GM12865 (cell line): ENCODE results near the gene EIF4G2.

ENCODE experiments used
- DNase-seq: peaks from one replicate; pipeline ENCODE4 v3.0.0; 2010; ENCODE audit warnings: low read depth
- H3K4me3 ChIP-seq: 2 replicates; pipeline ENCODE4 v1.5.1; 2011; ENCODE audit warnings: mild to moderate bottlenecking, low read depth, low read length, control low read depth
- CTCF ChIP-seq: IDR thresholded peaks from 2 replicates; pipeline ENCODE4 v1.5.1; 2011; ENCODE audit warnings: low read length, control low read depth, low read depth, inconsistent platforms; ENCODE audit not compliant: insufficient read depth; ENCODE audit errors: missing control alignments

Gene EIF4G2

DNA sequence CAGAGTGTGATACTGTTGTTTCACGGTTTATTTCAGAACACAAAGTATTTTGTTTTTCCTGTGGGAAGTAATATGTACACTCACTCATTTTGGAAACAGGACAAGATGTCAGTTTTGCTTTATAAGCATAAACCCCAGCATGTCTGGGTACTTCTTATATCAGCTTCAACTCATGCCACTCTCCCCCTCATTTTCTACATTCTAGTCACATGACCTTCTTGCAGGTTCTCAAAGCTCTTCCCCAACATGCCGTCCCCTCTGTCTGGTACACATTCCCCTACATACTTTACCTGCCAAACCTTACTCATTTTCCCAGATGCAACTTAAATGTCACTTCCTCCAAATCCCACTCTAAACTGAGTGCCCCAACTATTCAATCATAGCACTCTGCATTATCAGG, 59.2 kb downstream of the EIF4G2 start:
- DNase-seq, result no peak
- TF ChIP-seq CTCF, result no peak
- H3K4me3 ChIP-seq, result no peak overlapping the region

- no peak overlapping the region for H3K4me3 ChIP-seq
- DNase-seq, result no peak
- TF ChIP-seq CTCF, result no peak
Observed at GRCh38 chr11:10747733-10748132, 61.0 kb downstream of the EIF4G2 start.
